Activated CD4-positive, alpha-beta T cell treated with anti-CD3 and anti-CD28 coated beads, Interleukin-2, amount 10 ng/mL, durations not matched to agents 7 days and 5 days (primary cell): Measurements from ENCODE around the gene MTAP. TPM values are rescaled to one million over a fixed set of nuclear protein-coding genes. Genes with fewer than 3 reads are reported as not detected.

Experiments
- CTCF ChIA-PET: fragments of 350-600 bp; sonication (Branson Sonifier 250); formaldehyde crosslinking; loops from one replicate; lab custom pipeline; 2021; ENCODE audit warnings: antibody characterized with exemption; lab: Charles Lee
- POLR2A ChIA-PET: fragments of 350-600 bp; sonication (Branson Sonifier 250); formaldehyde crosslinking; loops from one replicate; lab custom pipeline; 2021; ENCODE audit warnings: antibody characterized with exemption; lab: Charles Lee
- DNase-seq: peaks from one replicate; pipeline ENCODE4 v3.0.0-alpha.2; 2020
- H3K27ac Mint-ChIP-seq: one replicate; pipeline ENCODE4 v1.8.0; 2021; ENCODE audit warnings: mild to moderate bottlenecking, moderate library complexity, mixed read lengths
- H3K27me3 Mint-ChIP-seq: one replicate; pipeline ENCODE4 v1.8.0; 2021; ENCODE audit warnings: mixed read lengths
- H3K36me3 Mint-ChIP-seq: one replicate; pipeline ENCODE4 v1.8.0; 2021; ENCODE audit warnings: low read depth, mixed read lengths
- H3K4me1 Mint-ChIP-seq: one replicate; pipeline ENCODE4 v1.8.0; 2021; ENCODE audit warnings: mixed read lengths
- H3K4me3 Mint-ChIP-seq: one replicate; pipeline ENCODE4 v1.8.0; 2021; ENCODE audit warnings: mild to moderate bottlenecking, moderate library complexity, mixed read lengths
- H3K9me3 Mint-ChIP-seq: one replicate; pipeline ENCODE4 v1.8.0; 2021; ENCODE audit warnings: mixed read lengths
- total RNA-seq, 2 experiments: library from RNA; stranded (reverse); gene quantifications; one replicate each; pipeline ENCODE4 v1.2.3, GENCODE V29; 2021

MTAP gene
- total RNA-seq, 2 experiments from 2014 or later, result 51.8 to 57.4 TPM

DNA sequence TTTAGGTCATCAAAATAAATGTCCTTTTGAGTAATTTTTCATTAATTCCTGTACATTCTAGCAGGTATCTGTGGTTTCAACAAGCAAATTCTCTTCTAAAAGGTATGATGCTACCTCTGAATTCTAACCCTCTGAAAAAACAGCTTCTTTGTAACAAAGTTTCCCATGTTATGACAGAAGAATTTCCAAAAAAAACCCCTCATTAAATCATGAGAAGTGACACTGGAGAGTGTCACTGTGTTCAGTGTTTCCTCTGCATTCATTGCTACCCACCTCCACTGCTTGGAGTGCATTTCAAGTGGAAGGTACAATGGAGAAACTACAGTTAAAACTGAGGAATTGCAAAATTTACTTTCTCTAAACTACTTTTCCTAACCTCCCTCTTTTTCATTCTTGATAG, 181.7 kb downstream of the MTAP start:
- Mint-ChIP-seq H3K27me3 (peaks cover 79% of the 10 kb centered on the region), H3K27ac (no peak overlapping the region), H3K4me3 (no peak overlapping the region), H3K9me3 (no peaks in the 10 kb centered on the region), H3K4me1 (peaks cover 6% of the 10 kb centered on the region), H3K36me3 (peaks cover 4% of the 10 kb centered on the region)
- POLR2A ChIA-PET, result no interaction called here
- CTCF ChIA-PET, result interaction anchor here (1.5 to 1.7 kb wide), 2 partner anchors 8 to 24 kb away, joined by 3 to 5 read pairs; no protein-coding TSS in a partner anchor
- DNase-seq, result no peak

DNA sequence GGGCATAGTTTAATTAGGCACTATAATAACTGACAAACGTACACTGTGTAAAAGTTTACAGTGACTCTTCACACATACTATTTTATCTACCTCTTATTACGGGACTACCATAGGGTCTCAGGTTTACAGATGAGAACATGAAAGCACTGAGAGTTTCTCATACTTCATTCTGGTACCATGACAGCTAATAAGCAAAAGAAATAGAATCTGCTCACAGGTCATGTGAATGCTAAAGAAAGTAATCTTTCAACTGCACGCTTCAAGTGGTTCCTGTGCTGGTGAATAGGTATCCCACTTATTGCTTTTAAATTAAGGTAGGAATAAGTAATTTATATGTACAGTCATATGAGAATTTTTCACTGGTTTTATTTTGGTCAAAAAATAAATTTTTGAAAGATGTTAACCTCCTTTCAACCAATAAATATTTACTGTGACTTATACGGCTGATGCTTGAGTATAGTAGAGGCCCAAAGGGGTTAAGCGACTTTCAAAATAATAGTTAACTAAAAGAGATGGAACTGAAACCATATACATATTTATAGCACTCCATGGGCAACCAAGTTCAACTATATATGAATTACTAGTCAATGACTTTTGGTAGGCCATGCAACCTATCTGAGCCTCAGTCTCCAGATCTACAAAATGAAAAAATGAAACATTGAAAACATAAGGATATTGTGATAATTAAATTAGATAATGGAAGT, 183.7 kb downstream of the MTAP start:
- H3K27ac Mint-ChIP-seq, result no peak overlapping the region
- POLR2A ChIA-PET, result no interaction called here
- H3K9me3 Mint-ChIP-seq, result peaks cover 7% of the 10 kb centered on the region
- peaks cover 16% of the 10 kb centered on the region for H3K36me3 Mint-ChIP-seq
- no peak for DNase-seq
- CTCF ChIA-PET, result interaction anchor here (1.0 to 1.8 kb wide), 3 partner anchors 8 to 54 kb away, joined by 3 to 14 read pairs (median 3); no protein-coding TSS in a partner anchor
- H3K4me3 Mint-ChIP-seq, result no peak overlapping the region
- peaks cover 12% of the 10 kb centered on the region for H3K4me1 Mint-ChIP-seq
- H3K27me3 Mint-ChIP-seq, result peaks cover 80% of the 10 kb centered on the region

Other genes starting within 250 kb of the MTAP start
- 10 to 100 TPM; 15.9 to 16.6 TPM for gene CDKN2A, start 191.8 kb downstream of the MTAP start, total RNA-seq
- 1 to 10 TPM; 4.4 to 5.6 TPM for gene CDKN2B-AS1, start 192.2 kb downstream of the MTAP start, total RNA-seq
- gene CDKN2B, start 206.7 kb downstream of the MTAP start, total RNA-seq, result under 1 TPM; 0.65 to 0.87 TPM